ENCODE results near the gene UPB1. TPM values are rescaled to one million over a fixed set of nuclear protein-coding genes. Genes with fewer than 3 reads are reported as not detected.
A peak's percentile ranks its signal among the peaks of the same experiment; 100 is the strongest.

UPB1 gene
- total and polyA plus RNA-seq, 9 of the 15 experiments (the other 6 are each of a cell fraction or from before 2014, with no cell fraction given), result 0.06 to 0.11 TPM; not detected in 7

GRCh38 chr22:24485608-24486007 lies 9.5 kb upstream of the UPB1 start:
- WGBS (ENCODE audit: insufficient coverage, low coverage, missing lambda C conversion rate), result 20% methylated on average over 3 of the region's 3 CpGs
- intact Hi-C loops (cut with micrococcal nuclease) (loop anchor here (5.0 kb wide), 1 partner anchor 63 kb away; no protein-coding TSS in a partner anchor), in situ Hi-C loops (cut with MboI) (no loop called here)
- no peaks in the 10 kb centered on the region for H3K36me3 ChIP-seq (ENCODE audit: control insufficient read depth, insufficient read depth, low read length)
- H4K20me1 ChIP-seq (replicated peaks; ENCODE audit: control insufficient read depth, insufficient read depth, low read length), result no peaks in the 10 kb centered on the region
- DNase-seq (ENCODE audit: extremely low read depth in 1 of 4, low spot score in 3 of 4) (no peak), ATAC-seq (0 out of 3 replicates have a peak, but pooled peaks have one; percentile 35), FAIRE-seq (no peak)
- POLR2A ChIA-PET, result no interaction called here
- no peak overlapping the region for H3K9ac ChIP-seq (ENCODE audit: insufficient read depth in 1 of 2, low read depth in 2 of 2, low read length in 2 of 2)
- H3K79me2 ChIP-seq (ENCODE audit: control insufficient read depth, insufficient read depth, low read length), result no peaks in the 10 kb centered on the region
- H3K27me3 ChIP-seq (ENCODE audit: control insufficient read depth in 2 of 2, insufficient read depth in 2 of 2, low read length in 2 of 2), result no peaks in the 10 kb centered on the region
- no TSS peak for BruUV-seq (replicated peaks)
- H3K9me3 ChIP-seq (replicated peaks; ENCODE audit: control insufficient read depth, insufficient read depth, low read depth, low read length), result no peaks in the 10 kb centered on the region
- no peak overlapping the region for H3K27ac ChIP-seq (ENCODE audit: extremely low read depth, low read depth, low read length)
- H3K9me1 ChIP-seq (ENCODE audit: control insufficient read depth, insufficient read depth, low read length), result no peaks in the 10 kb centered on the region
- no peaks in the 10 kb centered on the region; a peak in 2 of 5 replicates for H3K4me1 ChIP-seq (replicated peaks in 1 of 2; ENCODE audit: control insufficient read depth in 2 of 2, insufficient read depth in 2 of 2, low read length in 2 of 2)
- CTCF ChIA-PET (ENCODE audit: low intra/inter-chr PET ratio), result no interaction called here
- TF ChIP-seq BDP1 (IDR thresholded peaks at IDR 0.05; ENCODE audit: insufficient read depth, insufficient read length), result no peak
- peak; percentile 34; the same call in 1 of the 2 replicates for TF ChIP-seq REST (IDR thresholded peaks at IDR 0.05; ENCODE audit: borderline replicate concordance)
- no peak for TF ChIP-seq REST (CRISPR knock-in tag; IDR thresholded peaks at IDR 0.05; ENCODE audit: low read depth)
- peak in 1 of 3 experiments; percentile 24; a peak in 1 of 6 replicates for TF ChIP-seq CTCF (IDR thresholded peaks at IDR 0.05 in 2 of 3, conservative IDR thresholded peaks at IDR 0.05 in 1 of 3; ENCODE audit: insufficient read depth in 2 of 3, low read depth in 1 of 3, low read length in 3 of 3)
- TF ChIP-seq ZZZ3 (IDR thresholded peaks at IDR 0.05), result no peak
- no peak for TF ChIP-seq ZFP36 (IDR thresholded peaks at IDR 0.05; ENCODE audit: low read depth, low read length, partially characterized antibody)
- TF ChIP-seq E2F4 (CRISPR knock-in tag; IDR thresholded peaks at IDR 0.05; ENCODE audit: low read depth), result no peak
- no peak for TF ChIP-seq POLR2A (conservative IDR thresholded peaks at IDR 0.05)
- TF ChIP-seq RAD21 (CRISPR knock-in tag; conservative IDR thresholded peaks at IDR 0.05 in 1 of 2, IDR thresholded peaks at IDR 0.05 in 1 of 2), result peak in 1 of 2 experiments; percentile 60; a peak in 2 of 4 replicates
- H2AFZ ChIP-seq (ENCODE audit: low read depth, low read length), result no peak overlapping the region
- no peak overlapping the region for H3K4me3 ChIP-seq
- H3K4me2 ChIP-seq (ENCODE audit: insufficient read depth, low read length), result no peak overlapping the region

Measured in K562 (cell line).